HL-60/S4 (cell line): ENCODE measurements around the gene ATXN2L.
"Not testable (repeated sequence)": the region's sequence is repeated elsewhere in the genome, so short reads cannot be mapped to it uniquely, and the experiment has no call there.

Experiments
- in situ Hi-C: fragments of 300-500 bp; cut with MboI; formaldehyde crosslinking; loops from 2 replicates; pipeline ENCODE4 v1.14.3; 2022; ENCODE audit warnings: low sequenced_read_pairs

ATXN2L gene, protein sequence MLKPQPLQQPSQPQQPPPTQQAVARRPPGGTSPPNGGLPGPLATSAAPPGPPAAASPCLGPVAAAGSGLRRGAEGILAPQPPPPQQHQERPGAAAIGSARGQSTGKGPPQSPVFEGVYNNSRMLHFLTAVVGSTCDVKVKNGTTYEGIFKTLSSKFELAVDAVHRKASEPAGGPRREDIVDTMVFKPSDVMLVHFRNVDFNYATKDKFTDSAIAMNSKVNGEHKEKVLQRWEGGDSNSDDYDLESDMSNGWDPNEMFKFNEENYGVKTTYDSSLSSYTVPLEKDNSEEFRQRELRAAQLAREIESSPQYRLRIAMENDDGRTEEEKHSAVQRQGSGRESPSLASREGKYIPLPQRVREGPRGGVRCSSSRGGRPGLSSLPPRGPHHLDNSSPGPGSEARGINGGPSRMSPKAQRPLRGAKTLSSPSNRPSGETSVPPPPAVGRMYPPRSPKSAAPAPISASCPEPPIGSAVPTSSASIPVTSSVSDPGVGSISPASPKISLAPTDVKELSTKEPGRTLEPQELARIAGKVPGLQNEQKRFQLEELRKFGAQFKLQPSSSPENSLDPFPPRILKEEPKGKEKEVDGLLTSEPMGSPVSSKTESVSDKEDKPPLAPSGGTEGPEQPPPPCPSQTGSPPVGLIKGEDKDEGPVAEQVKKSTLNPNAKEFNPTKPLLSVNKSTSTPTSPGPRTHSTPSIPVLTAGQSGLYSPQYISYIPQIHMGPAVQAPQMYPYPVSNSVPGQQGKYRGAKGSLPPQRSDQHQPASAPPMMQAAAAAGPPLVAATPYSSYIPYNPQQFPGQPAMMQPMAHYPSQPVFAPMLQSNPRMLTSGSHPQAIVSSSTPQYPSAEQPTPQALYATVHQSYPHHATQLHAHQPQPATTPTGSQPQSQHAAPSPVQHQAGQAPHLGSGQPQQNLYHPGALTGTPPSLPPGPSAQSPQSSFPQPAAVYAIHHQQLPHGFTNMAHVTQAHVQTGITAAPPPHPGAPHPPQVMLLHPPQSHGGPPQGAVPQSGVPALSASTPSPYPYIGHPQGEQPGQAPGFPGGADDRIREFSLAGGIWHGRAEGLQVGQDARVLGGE

DNA sequence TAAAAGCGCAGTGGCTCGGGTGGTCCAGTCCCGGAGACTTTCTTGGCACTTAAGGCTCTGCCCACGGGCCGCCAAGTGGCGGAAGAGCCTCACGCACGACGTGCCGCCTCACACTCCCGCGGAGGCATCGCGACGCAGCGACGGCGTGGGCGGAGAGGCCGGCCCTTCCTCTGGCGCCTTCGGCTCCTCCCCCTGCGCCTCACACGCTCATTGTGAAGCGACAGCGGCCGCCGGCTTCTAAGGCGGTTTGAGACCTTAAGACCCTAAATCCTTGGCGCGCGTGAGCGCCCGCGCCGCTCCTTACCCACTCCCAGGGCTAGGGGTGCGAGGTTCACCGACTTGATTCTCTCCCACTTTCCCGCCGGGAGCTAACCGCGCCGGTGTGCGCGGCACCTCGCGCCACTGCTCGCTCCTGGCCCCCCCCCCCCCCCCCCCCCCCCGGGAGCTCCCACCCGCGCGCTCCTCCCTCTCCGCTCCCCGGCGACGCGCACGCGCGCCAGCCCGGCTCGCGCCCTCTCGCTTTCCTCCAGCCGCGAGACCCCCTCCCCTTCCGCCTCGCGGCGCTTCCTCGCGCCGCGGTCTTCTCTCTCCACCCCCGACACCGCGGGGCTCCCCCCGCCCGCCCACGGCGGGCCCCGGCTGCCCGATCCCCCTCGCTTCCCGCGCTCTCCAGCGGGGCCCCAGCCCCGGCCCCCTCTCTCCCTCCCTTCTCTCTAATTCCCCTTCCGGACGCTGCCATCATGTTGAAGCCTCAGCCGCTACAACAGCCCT is at the start of gene ATXN2L:
TSS of gene ATXN2L (plus strand) at position 480 of the 771 bp plus-strand sequence. CDS start at position 741, 261 bp downstream.
- in situ Hi-C loops = no loop called here

DNA sequence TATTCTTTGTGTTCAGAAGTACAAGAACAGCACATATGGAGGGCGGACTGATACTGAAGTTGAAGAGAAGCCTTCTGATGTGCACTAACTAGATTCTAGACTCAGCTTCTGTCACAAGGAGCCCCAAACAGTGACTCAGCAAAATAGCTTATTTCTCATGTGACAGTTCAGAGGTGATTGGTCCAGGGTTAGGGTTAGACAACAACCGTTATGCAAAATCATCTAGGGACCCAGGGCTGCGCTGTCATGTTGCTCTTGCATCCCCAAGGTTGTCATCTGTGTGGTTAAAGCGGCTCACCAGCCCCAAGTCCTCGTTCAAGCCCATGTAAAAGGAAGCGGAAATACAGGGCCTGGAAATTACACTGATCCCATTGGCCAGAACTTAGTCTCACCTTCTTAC is 41.1 kb upstream of the ATXN2L start:
- in situ Hi-C loops = not testable (repeated sequence)

DNA sequence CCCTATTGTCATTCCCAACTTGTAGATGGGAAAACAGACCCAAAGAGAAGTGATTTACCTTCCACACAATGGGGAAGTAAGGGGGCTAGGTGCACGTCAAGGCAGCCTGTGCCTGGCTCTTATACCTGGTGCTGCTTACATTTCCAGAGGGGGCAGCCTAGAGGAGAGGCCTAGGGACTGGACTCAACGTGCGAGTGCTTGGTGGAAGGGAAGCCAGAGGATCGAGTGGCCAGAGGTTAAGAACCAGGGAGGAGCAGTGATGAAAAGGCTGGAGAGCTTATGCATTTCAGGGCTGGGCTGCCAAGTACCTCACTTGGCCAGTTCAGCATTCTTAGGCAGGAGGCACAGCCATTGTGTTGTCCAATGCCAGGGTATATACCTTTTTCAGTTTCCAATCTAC is 40.4 kb upstream of the ATXN2L start:
- in situ Hi-C loops = not testable (repeated sequence)

DNA sequence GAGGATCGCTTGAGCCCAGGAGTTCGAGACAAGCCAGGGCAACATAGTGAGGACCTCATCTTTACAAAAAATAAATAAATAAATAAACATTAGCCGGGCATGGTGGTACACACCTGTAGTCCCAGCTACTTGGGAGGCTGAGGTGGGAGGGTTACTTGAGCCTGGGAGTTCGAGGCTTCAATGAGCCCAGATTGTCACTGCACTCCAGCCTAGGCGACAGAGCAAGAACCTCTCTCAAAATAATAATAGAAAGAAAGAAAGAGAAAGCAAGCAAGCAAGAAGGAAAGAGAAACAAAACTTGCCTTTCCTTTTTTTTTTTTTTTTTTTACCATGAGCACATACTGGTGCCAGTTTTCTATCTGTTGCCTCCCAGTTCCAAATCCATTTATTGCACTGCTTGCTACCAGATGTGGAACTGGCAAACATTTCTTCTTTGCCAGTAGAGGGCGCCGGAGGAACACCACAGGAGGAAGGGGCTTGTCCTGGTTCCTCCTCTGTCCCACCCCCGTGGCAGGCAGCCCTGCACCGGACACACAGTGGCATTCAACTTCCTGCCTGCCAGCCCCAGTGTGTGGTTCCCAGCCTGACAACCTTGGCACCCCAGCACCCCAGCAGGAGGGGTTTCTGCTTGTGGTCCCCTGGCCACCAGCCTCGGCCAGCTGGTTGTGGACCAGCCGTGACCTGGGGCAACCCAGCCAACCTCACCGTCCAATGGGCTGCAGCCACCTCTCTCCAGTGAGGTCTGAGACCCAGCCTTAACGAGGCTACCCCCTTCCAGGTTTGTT is 20.4 kb upstream of the ATXN2L start:
- in situ Hi-C loops = not testable (repeated sequence)

DNA sequence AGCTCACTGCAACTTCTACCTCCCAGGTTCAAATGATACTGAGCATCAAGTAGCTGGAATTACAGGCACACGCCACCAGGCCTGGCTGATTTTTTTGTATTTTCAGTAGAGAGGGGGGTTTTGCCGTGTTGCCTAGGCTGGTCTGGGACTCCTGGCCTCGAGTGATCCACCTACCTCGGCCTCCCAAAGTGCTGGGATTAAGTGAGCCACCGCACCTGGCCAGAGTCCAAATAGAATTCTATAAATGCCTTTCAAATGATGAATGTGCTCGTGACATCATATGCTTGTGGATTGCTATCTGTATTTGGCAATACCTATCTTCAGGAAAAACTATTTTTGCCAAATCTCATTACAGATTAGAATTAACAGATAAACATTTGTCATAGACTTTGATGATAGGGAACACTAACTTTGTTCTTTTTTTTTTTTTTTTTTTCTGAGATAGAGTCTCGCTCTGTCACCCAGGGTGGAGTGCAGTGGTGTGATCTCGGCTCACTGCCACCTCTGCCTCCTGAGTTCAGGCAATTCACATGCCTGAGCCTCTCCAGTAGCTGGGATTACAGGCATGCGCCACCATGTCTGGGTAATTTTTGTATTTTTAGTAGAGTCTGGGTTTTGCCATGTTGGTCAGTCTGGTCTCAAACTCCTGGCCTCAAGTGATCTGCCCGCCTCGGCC is 15.2 kb upstream of the ATXN2L start:
- in situ Hi-C loops = not testable (repeated sequence)

DNA sequence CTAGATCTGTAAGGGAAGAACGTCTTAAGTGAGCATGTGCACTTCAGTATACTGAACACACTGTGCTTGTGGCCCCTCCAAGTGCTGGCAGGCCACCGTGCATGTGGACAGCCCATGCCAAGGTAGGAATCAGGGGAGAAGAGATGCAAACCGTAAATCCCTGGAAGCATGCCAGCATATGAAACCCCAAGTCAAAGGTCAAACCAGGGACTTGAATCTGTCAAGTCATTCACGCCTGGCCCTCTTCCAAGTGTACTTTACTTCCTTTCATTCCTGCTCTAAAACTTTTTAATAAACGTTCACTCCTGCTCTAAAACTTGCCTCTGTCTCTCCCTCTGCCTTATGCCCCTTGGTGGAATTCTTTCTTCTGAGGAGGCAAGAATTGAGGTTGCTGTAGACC is 2.8 kb upstream of the ATXN2L start:
- in situ Hi-C loops = no loop called here

DNA sequence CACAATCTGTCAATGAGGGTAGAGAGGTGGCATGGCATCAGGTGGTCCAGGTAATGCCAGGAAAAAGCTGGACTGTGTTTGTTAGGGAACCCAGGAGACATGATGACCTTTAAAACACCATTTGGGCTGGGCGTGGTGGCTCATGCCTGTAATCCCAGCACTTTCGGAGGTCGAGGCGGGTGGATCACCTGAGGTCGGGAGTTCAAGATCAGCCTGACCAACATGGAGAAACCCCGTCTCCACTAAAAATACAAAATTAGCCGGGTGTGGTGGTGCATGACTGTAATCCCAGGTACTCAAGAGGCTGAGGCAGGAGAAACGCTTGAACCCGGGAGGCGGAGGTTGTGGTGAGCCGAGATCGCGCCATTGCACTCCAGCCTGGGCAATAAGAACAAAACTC is 2.3 kb upstream of the ATXN2L start:
- in situ Hi-C loops = not testable (repeated sequence)

DNA sequence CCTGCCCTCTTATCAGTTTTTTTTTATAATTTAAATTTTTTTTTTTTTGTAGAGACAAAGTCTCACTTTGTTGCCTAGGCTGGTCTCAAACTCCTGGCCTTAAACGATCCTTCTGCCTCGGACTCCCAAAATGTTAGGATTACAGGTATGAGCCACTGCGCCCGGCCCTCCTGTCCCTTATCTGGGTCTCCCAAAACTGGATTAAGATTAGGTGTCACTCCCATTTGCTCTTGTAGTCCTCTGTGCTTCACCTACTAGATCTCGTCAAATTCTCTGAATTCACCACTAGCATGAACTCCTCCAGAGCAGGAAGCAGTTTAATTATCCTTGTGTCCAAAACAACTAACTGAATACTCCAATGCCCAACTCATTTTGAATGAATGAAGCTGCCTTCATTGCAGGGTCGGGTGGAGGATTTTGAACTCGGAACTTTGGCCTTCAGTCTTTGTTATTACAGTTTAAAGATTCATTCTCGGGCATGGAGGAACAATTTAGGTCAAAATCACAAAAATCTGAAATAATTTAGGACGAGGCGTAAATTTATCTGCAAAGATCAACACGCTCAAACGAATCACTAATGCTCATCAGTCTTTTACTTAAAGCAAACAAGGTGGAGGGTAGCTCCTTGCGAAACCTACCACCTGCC is 802 bp upstream of the ATXN2L start:
- in situ Hi-C loops = no loop called here

DNA sequence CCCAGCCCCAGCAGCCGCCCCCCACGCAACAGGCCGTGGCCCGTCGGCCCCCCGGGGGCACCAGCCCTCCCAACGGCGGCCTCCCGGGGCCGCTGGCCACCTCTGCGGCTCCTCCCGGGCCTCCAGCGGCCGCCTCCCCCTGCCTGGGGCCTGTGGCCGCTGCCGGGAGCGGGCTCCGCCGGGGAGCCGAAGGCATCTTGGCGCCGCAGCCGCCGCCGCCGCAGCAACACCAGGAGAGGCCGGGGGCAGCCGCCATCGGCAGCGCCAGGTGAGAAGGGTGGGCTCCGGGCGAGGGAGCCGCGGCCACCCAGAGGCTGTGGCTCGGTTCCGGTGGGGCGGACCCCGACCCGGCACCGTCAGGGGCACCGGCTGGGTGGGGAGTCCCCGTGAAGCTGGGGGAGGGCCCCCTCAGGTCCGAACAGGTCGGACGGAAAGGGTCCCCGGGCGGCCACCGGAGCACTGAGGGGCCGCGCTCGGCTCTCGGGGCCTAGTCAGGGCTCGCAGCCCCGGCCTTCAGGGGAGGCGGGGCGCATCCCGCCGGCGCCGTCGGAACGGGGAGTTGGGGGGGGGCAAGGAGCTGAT is 583 bp downstream of the ATXN2L start:
- in situ Hi-C loops = no loop called here

DNA sequence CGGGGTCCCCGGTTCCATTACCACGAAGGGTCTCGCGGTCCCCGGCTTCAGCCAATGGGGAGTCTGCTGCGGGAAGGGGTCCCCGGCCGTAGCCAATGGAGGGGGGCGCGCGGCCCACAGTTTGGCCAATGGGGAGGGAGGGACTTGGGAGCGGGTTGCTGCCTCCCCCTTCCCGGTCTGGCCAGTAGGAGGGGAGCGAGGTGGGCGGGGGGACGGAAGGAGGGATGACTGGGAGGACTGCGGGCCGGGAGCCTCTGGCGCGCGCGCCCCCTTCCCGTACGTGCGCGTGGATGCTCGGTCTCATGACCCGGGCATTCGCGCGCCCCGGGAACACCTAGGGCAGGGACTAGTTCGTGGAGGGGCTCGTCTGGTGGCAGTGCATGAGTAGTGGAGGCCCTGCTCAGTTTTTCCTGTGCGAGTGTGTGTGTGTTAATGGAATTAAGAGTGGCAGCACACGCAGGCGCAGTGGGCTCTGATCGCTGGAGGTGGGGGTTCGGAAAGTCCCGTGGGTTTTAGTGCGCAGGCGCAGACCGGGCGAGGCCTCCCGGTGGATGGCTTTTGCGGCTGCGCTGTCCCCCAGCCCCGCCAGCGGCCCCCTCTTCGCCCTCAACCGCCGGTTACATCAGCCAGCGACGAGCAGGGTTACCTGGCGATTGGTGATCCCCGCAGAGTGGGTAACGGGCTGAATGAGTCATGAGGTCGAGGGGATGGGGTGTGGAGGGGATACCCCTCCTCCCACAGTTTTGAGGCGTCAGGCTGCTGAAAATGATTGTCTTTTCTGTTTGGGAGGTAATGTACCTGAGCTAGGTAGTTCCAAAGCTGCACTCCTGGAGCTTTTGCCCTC is 1.3 kb downstream of the ATXN2L start:
- in situ Hi-C loops = no loop called here

DNA sequence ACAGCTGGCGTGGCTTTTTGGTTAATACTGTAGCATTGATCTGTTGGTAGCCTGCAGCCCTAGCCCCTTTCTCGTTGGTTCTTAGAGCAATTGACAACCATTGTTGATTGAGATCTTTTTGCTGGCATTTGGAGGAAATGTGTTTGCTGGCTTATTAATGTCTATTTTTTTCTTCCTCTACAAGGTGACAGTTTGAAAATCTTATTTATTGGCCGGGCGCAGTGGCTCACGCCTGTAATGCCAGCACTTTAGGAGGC is 1.8 kb downstream of the ATXN2L start:
- in situ Hi-C loops = no loop called here

DNA sequence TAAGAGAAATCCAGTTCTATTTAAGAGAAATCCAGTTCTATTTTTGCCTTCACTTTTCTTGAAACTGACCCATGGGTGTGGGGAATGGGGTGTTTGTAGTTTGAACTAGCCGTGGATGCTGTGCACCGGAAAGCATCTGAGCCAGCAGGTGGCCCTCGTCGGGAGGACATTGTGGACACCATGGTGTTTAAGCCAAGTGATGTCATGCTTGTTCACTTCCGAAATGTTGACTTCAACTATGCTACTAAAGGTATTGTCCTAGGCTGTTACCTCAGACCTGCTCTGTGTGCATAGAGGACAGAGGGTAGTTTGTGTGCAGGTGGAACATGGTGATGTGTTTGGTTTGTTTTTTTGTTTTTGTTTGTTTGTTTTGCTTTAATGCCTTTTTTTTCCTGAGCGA is 3.3 kb downstream of the ATXN2L start:
- in situ Hi-C loops = no loop called here

DNA sequence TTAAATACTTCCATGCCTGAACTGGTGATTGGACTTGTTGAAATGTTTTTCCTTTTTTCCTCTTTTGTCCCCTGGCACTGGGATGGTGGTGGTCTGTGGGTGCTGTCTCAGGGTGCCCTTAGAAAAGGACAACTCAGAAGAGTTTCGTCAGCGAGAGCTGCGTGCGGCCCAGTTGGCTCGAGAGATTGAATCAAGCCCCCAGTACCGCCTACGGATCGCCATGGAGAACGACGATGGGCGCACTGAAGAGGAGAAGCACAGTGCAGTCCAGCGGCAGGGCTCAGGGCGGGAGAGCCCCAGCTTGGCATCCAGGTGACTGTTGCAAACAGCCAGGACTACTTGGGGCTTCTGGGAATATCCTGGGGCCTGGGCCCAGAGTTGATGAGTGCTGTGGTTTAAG is 6.9 kb downstream of the ATXN2L start:
- in situ Hi-C loops = no loop called here

DNA sequence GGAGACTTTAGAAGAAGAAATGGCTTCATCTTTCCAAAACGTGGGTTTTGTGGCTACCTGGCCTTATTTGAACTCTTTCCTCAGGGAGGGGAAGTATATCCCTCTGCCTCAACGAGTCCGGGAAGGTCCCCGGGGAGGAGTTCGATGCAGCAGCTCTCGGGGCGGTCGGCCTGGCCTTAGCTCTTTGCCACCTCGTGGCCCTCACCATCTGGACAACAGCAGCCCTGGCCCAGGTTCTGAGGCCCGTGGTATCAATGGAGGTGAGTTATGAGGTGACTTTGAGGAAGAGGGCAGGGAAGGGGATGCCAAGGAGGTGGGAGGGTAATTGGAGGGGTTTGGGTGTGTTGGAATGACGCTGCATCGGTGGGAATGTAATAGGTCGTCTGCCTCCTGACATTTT is 7.7 kb downstream of the ATXN2L start:
- in situ Hi-C loops = no loop called here

DNA sequence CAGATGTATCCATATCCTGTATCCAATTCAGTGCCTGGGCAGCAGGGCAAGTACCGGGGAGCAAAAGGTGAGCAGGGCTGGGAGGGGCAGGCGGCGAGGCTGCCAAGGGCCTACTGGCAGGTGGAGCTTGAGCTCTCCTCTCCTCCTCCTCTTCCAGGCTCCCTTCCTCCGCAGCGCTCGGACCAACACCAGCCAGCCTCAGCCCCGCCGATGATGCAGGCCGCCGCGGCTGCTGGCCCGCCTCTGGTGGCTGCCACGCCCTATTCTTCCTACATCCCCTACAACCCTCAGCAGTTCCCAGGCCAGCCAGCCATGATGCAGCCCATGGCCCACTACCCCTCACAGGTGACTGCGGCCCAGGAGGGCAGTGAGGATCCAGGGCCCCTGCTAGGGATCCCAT is 11.6 kb downstream of the ATXN2L start:
- in situ Hi-C loops = no loop called here

DNA sequence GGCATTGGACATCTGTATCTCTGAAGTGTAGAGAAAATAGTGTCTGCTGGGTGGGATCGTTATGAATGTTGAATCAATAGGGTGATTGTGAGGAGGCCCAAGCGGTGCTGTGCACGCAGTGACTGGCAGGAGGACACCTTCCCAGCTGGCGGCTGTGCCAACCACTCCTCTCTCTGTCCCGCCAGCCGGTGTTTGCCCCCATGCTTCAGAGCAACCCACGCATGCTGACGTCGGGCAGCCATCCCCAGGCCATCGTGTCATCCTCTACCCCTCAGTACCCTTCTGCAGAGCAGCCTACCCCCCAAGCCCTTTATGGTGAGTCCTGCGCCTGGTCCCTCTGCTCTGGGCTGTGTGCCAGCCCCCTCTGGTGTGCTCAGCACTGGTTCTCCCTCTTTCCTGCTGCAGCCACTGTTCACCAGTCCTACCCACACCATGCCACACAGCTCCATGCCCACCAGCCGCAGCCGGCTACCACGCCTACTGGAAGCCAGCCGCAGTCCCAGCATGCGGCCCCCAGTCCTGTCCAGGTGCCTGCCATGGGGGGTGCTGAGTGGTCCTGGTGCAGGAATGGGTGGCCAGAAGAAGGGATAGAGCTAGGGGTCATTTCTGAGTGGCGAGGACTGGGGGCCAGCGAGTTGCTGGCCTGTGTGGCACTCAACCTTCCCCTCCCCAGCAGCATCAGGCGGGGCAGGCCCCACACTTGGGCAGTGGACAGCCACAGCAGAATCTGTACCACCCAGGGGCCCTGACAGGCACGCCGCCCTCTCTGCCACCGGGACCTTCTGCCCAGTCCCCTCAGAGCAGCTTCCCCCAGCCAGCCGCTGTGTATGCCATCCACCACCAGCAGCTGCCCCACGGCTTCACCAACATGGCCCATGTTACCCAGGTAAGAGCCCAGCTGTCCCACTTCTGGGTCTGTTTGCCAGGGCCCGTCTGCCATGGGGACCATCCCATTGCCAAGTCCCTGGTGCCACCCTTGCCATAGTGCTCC is 12.4 kb downstream of the ATXN2L start:
- in situ Hi-C loops = no loop called here
